A549 treated with dexamethasone at 1 μM for 4 hours (cell line): Measurements from ENCODE around the gene CGA. TPM values are rescaled to one million over a fixed set of nuclear protein-coding genes. Genes with fewer than 3 reads are reported as not detected.

ENCODE experiments used
- total RNA-seq: library from RNA; stranded (reverse); fragments of 200-300 nt; extraction: Qiagen RNA extraction; gene quantifications from 5 replicates; pipeline ENCODE4 v1.2.3, GENCODE V29; 2022

CGA gene
- total RNA-seq, result 0.29 to 0.72 TPM (median 0.47 TPM) in 5 replicates

DNA sequence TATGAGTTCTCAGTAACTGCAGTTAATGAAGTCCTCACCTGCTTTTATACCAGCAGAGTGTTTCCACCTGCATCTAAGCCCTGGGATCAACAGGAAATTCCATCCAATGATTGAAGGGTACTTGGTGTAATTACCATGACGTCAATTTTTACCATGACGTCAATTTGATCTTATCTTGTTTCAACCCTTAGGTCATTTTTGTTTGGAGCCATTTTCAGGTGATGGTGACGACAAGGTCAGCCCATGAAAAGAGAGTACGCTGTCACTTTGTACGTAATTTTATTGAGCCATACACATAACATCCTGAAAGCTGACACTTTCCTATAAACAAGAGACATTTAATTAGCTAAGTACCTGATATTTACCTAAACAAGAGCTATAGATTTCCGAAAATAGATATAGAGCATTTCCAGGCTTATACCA, at the start of gene CGA:
TSS of gene CGA (minus strand) at position 20 of the 423 bp plus-strand sequence. CDS start 6,906 bp downstream, outside the sequence.

Other genes starting within 250 kb of the CGA start
- gene HTR1E, start 157.6 kb downstream of the CGA start, total RNA-seq, result not detected in 5 replicates
- gene ZNF292, start 60.5 kb upstream of the CGA start, total RNA-seq, result 2.9 to 5.1 TPM (median 3.7 TPM) in 5 replicates
- gene SMIM8, start 227.5 kb upstream of the CGA start, total RNA-seq, result 2.3 to 4.1 TPM (median 3.2 TPM) in 5 replicates
- not detected in 5 replicates for gene GJB7, start 234.2 kb upstream of the CGA start, total RNA-seq
- 0.09 to 0.32 TPM (median 0.22 TPM) in 5 replicates for gene C6orf163, start 249.7 kb upstream of the CGA start, total RNA-seq